Measurements from ENCODE around the gene B4GALT5.

The B4GALT5 gene

GRCh38 chr20:49757597-49757996 lies 43.9 kb upstream of the B4GALT5 start:
- peaks cover 0 to 4% of the 10 kb centered on the region in 2 experiments for H3K4me1 ChIP-seq (ENCODE audit: control insufficient read depth in 1 of 2, insufficient read depth in 1 of 2, low read depth in 1 of 2, low read length in 1 of 2)
- no peaks in the 10 kb centered on the region for H3K27me3 ChIP-seq
- H3K9me3 ChIP-seq, result no peaks in the 10 kb centered on the region
- H3K27ac ChIP-seq, result no peak overlapping the region
- TF ChIP-seq CTCF (IDR thresholded peaks at IDR 0.05), result no peak
- no peak overlapping the region for H3K4me3 ChIP-seq (ENCODE audit: low read depth in 1 of 2, low read length in 1 of 2)
- H3K36me3 ChIP-seq, result no peaks in the 10 kb centered on the region

- H3K4me1 ChIP-seq (ENCODE audit: control insufficient read depth in 1 of 2, insufficient read depth in 1 of 2, low read depth in 1 of 2, low read length in 1 of 2), result peaks cover 4 to 8% of the 10 kb centered on the region in 2 experiments
- no peak for TF ChIP-seq CTCF (IDR thresholded peaks at IDR 0.05)
- no peaks in the 10 kb centered on the region for H3K9me3 ChIP-seq
- H3K36me3 ChIP-seq, result no peaks in the 10 kb centered on the region
- H3K27ac ChIP-seq, result no peak overlapping the region
- H3K27me3 ChIP-seq, result no peaks in the 10 kb centered on the region
- H3K4me3 ChIP-seq (ENCODE audit: low read depth in 1 of 2, low read length in 1 of 2), result no peak overlapping the region
Observed at GRCh38 chr20:49756241-49756640, 42.6 kb upstream of the B4GALT5 start.

GRCh38 chr20:49754596-49754995 lies 40.9 kb upstream of the B4GALT5 start:
- peaks cover 19 to 25% of the 10 kb centered on the region in 2 experiments for H3K4me1 ChIP-seq (ENCODE audit: control insufficient read depth in 1 of 2, insufficient read depth in 1 of 2, low read depth in 1 of 2, low read length in 1 of 2)
- no peak overlapping the region for H3K27ac ChIP-seq
- no peaks in the 10 kb centered on the region for H3K9me3 ChIP-seq

GRCh38 chr20:49753133-49753532 lies 39.5 kb upstream of the B4GALT5 start:
- TF ChIP-seq CTCF (IDR thresholded peaks at IDR 0.05), result no peak
- Histone ChIP-seq H3K27me3 (no peaks in the 10 kb centered on the region), H3K4me3 (ENCODE audit: low read depth in 1 of 2, low read length in 1 of 2) (no peak overlapping the region), H3K36me3 (no peaks in the 10 kb centered on the region), H3K27ac (no peak overlapping the region), H3K4me1 (ENCODE audit: control insufficient read depth in 1 of 2, insufficient read depth in 1 of 2, low read depth in 1 of 2, low read length in 1 of 2) (peaks cover 24 to 28% of the 10 kb centered on the region in 2 experiments), H3K9me3 (no peaks in the 10 kb centered on the region)

More at GRCh38 chr20:49754596-49754995, 40.9 kb upstream of the B4GALT5 start:
- Histone ChIP-seq H3K4me3 (ENCODE audit: low read depth in 1 of 2, low read length in 1 of 2) (no peak overlapping the region), H3K36me3 (no peaks in the 10 kb centered on the region), H3K27me3 (no peaks in the 10 kb centered on the region)
- no peak for TF ChIP-seq CTCF (IDR thresholded peaks at IDR 0.05)

- no peak for TF ChIP-seq CTCF (IDR thresholded peaks at IDR 0.05)
- no peak overlapping the region for H3K27ac ChIP-seq
- H3K4me3 ChIP-seq (ENCODE audit: low read depth in 1 of 2, low read length in 1 of 2), result no peak overlapping the region
- H3K36me3 ChIP-seq, result no peaks in the 10 kb centered on the region
- no peaks in the 10 kb centered on the region for H3K9me3 ChIP-seq
- H3K4me1 ChIP-seq (ENCODE audit: control insufficient read depth in 1 of 2, insufficient read depth in 1 of 2, low read depth in 1 of 2, low read length in 1 of 2), result peaks cover 28 to 31% of the 10 kb centered on the region in 2 experiments
- no peaks in the 10 kb centered on the region for H3K27me3 ChIP-seq
Observed at GRCh38 chr20:49752201-49752903, 38.7 kb upstream of the B4GALT5 start.

All from neutrophil (primary cell).